Suprapubic skin (tissue), 4 donors: ENCODE measurements around the gene NARF.

ENCODE experiments used
- CTCF ChIP-seq, 2 donors: fragments of 200-600 bp in 1 of 2; fragments of 450-650 bp in 1 of 2; sonication (generic) in 1 of 2; IDR thresholded peaks; one replicate each; pipeline ENCODE4 v1.5.1; 2016 to 2019; ENCODE audit warnings: antibody characterized with exemption in 2 of 2, mild to moderate bottlenecking in 1 of 2, moderate library complexity in 1 of 2
- EP300 ChIP-seq: sonication (generic); formaldehyde crosslinking; IDR thresholded peaks from one replicate; pipeline ENCODE4 v1.6.1; 2017; ENCODE audit warnings: antibody characterized with exemption
- POLR2A ChIP-seq, 2 donors: fragments of 450-650 bp; IDR thresholded peaks; one replicate each; pipeline ENCODE4 v1.6.1; 2017; ENCODE audit warnings: antibody characterized with exemption in 2 of 2, mild to moderate bottlenecking in 2 of 2, moderate library complexity in 2 of 2
- POLR2AphosphoS5 ChIP-seq, 3 donors: sonication (generic); formaldehyde crosslinking; IDR thresholded peaks; one replicate each; pipeline ENCODE4 v1.6.1; 2017; ENCODE audit warnings: antibody characterized with exemption in 3 of 3

DNA sequence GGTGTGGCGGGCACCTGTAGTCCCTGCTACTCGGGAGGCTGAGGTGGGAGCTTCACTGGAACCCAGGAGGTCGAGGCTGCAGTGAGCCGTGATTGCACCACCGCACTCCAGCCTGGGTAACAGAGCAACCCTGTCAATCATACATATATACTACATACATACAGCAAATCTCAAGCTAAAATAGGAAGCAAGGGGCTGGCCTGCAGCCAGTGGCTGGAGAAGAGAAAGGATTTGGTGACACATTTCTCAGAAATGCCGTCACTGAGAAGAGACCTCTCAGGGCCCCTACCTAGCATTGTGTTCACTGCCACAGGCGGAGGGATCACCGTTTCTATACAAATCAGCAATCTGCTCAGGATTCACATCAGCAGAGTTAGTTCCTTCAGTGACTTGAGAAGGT lies 16.9 kb downstream of the NARF start:
- no peak for TF ChIP-seq CTCF (IDR thresholded peaks at IDR 0.05)
- no peak for TF ChIP-seq POLR2AphosphoS5 (IDR thresholded peaks at IDR 0.05)
- TF ChIP-seq POLR2A (IDR thresholded peaks at IDR 0.05) = no peak
- no peak for TF ChIP-seq EP300
